ENCODE data around the gene RAD51B. TPM values are rescaled to one million over a fixed set of nuclear protein-coding genes. Genes with fewer than 3 reads are reported as not detected.
A peak's percentile ranks its signal among the peaks of the same experiment; 100 is the strongest.

RAD51B gene
- total RNA-seq, 4 donors from 2014 or later, result 12.6 to 26.4 (median 16.7) TPM

- 91 to 95% methylated on average over 4 of the region's 4 CpGs for WGBS, 2 donors
- H3K4me1 ChIP-seq, result peaks cover 0 to 21% (median 8%) of the 10 kb centered on the region in 4 donors
- H3K27ac ChIP-seq, result peak overlapping the region in 1 of 4 donors; percentile 58
These were observed 831.5 kb downstream of the RAD51B start for GRCh38 chr14:68651075-68651474.

DNA sequence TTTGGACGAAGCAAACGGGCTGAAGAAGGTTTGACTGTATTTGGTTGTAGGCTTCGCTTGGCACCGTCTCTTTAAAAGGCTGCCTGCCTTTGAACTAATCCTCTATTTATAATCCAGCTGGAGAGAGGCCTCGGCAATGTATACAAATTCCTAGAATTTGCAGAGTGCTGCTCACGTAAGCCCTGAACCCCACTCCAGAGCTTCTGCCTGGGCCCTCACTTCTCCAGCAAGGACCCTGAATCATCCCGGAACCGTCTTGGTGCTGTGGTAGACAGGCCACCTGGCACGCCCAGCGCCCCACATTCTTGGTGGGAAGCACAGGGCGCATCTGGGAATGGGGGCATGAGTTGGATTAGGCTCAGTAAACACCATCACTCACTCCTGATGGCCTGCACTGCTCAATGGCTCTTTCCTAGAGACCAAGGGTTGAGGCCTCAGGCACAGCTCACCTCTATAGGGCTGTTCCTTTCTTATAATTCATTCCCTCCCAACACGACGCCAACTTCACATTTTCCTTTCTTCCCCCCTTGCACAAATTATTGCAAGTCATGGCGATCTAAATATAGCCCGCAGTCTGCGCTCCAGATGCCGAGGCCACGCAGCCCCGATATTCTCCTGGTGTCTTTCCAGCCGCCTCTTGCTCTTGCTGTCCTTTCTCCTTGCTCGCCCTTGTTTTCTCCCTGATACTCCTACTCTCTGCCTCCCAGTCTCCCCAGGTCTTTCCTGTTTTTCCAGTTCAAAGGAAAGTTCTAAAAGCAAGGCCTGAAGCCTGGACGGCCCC lies 832.3 kb downstream of the RAD51B start:
- TF ChIP-seq EP300 (IDR thresholded peaks at IDR 0.05) (no peak), POLR2A (IDR thresholded peaks at IDR 0.05) (no peak), CTCF (IDR thresholded peaks at IDR 0.05) (no peak)
- H3K27me3 ChIP-seq, result no peaks in the 10 kb centered on the region
- peaks cover 0 to 23% (median 11%) of the 10 kb centered on the region in 4 donors for H3K4me1 ChIP-seq
- no peak overlapping the region for H3K4me3 ChIP-seq
- no peaks in the 10 kb centered on the region for H3K36me3 ChIP-seq
- no peak for DNase-seq (ENCODE audit: low spot score in 2 of 2)
- peak overlapping the region in 1 of 4 donors; percentile 58 for H3K27ac ChIP-seq
- no peaks in the 10 kb centered on the region for H3K9me3 ChIP-seq
- 70 to 75% methylated on average over 22 of the region's 22 CpGs for WGBS, 2 donors

More at GRCh38 chr14:68651075-68651474, 831.5 kb downstream of the RAD51B start:
- no peak overlapping the region for H3K4me3 ChIP-seq
- no peaks in the 10 kb centered on the region for H3K36me3 ChIP-seq
- TF ChIP-seq EP300 (IDR thresholded peaks at IDR 0.05), result no peak
- TF ChIP-seq POLR2A (IDR thresholded peaks at IDR 0.05), result no peak
- TF ChIP-seq CTCF (IDR thresholded peaks at IDR 0.05), result no peak
- H3K9me3 ChIP-seq, result no peaks in the 10 kb centered on the region
- H3K27me3 ChIP-seq, result no peaks in the 10 kb centered on the region
- no peak for DNase-seq (ENCODE audit: low spot score in 2 of 2)

GRCh38 chr14:68652433-68652690 lies 832.8 kb downstream of the RAD51B start:
- peaks cover 0 to 23% (median 12%) of the 10 kb centered on the region in 4 donors for H3K4me1 ChIP-seq
- H3K27me3 ChIP-seq, result no peaks in the 10 kb centered on the region
- H3K27ac ChIP-seq, result no peak overlapping the region
- no peaks in the 10 kb centered on the region for H3K9me3 ChIP-seq
- DNase-seq (ENCODE audit: low spot score in 2 of 2), result no peak
- TF ChIP-seq CTCF (IDR thresholded peaks at IDR 0.05) (no peak), EP300 (IDR thresholded peaks at IDR 0.05) (no peak), POLR2A (IDR thresholded peaks at IDR 0.05) (no peak)
- H3K36me3 ChIP-seq, result no peaks in the 10 kb centered on the region
- no peak overlapping the region for H3K4me3 ChIP-seq
- WGBS, 2 donors, result 86 to 91% methylated on average over 6 of the region's 6 CpGs

- Histone ChIP-seq H3K4me3 (no peak overlapping the region), H3K4me1 (peaks cover 0 to 23% (median 12%) of the 10 kb centered on the region in 4 donors), H3K36me3 (no peaks in the 10 kb centered on the region), H3K9me3 (no peaks in the 10 kb centered on the region), H3K27me3 (no peaks in the 10 kb centered on the region), H3K27ac (no peak overlapping the region)
- 98 to 99% methylated on average over 6 of the region's 6 CpGs for WGBS, 2 donors
- TF ChIP-seq POLR2A (IDR thresholded peaks at IDR 0.05) (no peak), EP300 (IDR thresholded peaks at IDR 0.05) (no peak), CTCF (IDR thresholded peaks at IDR 0.05) (no peak)
- DNase-seq (ENCODE audit: low spot score in 2 of 2), result no peak
These were observed 833.5 kb downstream of the RAD51B start for GRCh38 chr14:68653108-68653507.

GRCh38 chr14:68653804-68654203 lies 834.2 kb downstream of the RAD51B start:
- Histone ChIP-seq H3K9me3 (no peaks in the 10 kb centered on the region), H3K36me3 (no peaks in the 10 kb centered on the region), H3K27me3 (no peaks in the 10 kb centered on the region), H3K27ac (no peak overlapping the region), H3K4me1 (peaks cover 0 to 26% (median 16%) of the 10 kb centered on the region in 4 donors), H3K4me3 (no peak overlapping the region)
- WGBS, 2 donors, result 87 to 88% methylated on average over 3 of the region's 3 CpGs
- TF ChIP-seq CTCF (IDR thresholded peaks at IDR 0.05), result no peak
- no peak for TF ChIP-seq POLR2A (IDR thresholded peaks at IDR 0.05)
- TF ChIP-seq EP300 (IDR thresholded peaks at IDR 0.05), result no peak
- DNase-seq (ENCODE audit: low spot score in 2 of 2), result no peak

All from tibial nerve (tissue), 4 donors.